ENCODE results near the gene GOLT1A. TPM values are rescaled to one million over a fixed set of nuclear protein-coding genes. Genes with fewer than 3 reads are reported as not detected.
A peak's percentile ranks its signal among the peaks of the same experiment; 100 is the strongest.

Gene GOLT1A
- total RNA-seq, 1 donor from 2014 or later: not detected

DNA sequence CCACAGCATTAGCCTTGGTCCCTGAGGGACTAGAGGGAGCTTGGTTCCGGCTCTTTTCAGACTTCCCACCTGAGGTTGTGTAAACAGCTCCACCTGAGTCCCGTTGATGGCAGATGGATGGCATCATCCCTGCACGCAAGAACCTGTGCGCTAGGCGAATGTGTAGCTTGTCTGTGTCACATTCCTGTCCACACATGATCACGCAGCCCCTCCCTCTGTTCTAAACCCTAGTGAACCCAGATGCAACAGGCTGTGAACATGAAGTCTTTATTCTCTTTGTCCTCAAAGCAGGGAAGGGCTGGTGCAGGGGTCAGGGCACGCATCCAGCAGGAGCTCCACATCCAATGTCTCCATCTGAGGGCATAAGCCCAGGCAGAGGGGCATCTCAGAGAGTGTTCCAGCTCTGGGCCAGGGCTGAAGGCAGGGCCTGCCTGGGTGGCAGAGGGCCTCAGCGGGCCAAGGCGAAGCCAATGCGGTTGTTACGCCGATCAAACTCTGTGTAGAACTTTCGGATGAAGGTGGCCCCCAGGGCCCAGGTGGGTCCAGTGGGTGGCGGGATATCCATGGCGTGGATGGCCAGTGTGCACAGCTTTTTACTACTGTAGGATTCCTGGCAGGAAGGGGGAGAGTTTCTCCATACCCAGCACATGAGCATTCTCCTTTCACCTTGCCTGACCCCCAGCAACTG, 59.1 kb downstream of the GOLT1A start:
- peak; percentile 6 for DNase-seq

DNA sequence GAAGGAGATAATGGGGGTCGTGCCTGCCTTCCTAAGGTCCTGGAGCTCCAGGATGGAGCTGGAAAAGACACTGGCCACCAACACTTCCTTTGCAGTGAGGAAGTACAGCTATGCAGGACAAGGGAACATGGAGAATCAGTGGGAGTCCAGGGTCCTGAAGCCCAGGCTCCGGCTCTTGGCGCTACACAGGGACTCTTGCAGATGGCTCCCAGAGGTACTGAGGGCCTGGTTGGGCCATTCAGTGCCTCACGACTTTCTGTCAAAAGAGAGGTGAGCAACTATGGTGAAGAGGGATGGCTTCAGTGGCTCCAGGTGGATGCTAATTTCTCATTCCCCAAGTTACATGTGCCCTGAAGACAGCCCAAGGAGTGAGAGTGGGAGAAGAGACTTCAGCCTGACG, 60.1 kb downstream of the GOLT1A start:
- no peak for DNase-seq

DNA sequence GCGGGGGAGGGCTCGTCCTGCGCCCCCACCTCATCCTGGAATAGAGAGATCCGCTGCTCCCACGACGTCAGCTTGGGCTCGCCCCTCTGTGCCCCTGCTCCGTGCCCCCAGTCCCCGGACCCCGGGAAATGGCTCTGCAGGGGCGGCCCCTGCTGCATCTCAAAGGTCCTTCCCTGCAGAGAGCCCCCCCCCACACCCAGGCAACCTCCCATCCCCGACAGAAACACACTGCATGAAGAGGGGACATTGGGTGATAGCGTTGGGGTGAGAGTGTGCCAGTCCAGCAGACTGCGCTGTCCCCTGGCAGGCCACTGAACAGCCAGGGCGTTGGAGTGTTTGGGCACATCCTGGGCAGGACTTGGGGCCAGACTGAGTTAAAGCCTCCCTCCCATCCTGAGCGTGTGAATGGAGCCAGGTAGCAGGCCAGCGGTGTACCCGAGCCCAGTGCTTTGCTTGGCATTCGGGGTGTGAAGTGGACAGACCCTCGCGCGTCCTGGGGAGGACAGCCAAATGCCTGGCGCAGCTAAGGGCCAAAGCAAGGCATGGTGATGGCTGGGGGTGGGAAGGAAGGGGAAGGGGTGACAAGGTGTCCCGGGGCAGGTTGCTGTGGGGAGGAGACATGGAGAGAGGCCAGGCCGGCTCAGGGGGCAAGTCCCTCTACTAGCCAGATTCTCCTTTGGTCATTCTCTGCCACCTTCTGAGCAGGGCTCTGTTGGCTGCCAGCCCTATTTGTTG, 61.3 kb downstream of the GOLT1A start:
- DNase-seq: no peak

DNA sequence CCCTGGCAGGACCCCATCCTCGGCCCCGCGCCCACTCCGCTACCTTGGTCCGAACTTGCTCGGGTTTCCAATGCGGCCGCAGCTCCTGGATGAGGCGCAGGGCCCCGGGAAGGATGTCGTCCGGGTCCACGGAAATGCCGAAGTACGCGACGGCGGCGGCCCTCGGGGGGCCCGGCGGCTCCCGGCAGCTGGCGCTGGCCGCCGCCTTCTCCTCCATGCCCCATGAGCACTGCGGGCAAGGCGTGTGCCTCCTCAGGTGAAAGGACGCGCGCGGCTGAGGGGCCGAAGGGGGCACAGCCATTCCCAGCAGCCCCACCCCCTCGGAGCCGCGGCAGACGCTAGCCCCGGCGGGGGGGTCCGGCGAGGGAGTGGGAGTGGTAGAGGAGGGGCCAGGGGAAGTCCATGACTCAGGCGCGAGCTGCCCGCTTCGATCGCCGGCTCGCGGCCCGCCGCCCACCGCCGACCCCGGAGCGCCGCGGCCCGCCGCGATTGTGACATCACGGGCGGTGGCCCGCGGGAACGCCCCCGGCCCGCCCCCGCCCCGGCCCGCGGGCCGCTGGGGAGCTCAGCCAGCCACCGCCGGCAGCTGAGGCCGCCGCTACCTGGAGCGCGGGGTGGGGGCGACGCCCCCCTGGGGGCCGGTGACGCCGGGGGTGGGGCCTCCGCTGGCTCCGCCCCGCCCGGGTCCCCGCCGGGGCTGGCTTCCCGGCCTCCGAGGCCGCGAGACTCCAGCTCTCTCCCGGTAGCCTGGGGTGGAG, 62.1 kb downstream of the GOLT1A start, which contains the start of gene ETNK2:
Gene ETNK2 (minus strand): TSS at position 493 of the 758 bp plus-strand sequence. CDS start 192 bp downstream, at position 301.
- DNase-seq: no peak

DNA sequence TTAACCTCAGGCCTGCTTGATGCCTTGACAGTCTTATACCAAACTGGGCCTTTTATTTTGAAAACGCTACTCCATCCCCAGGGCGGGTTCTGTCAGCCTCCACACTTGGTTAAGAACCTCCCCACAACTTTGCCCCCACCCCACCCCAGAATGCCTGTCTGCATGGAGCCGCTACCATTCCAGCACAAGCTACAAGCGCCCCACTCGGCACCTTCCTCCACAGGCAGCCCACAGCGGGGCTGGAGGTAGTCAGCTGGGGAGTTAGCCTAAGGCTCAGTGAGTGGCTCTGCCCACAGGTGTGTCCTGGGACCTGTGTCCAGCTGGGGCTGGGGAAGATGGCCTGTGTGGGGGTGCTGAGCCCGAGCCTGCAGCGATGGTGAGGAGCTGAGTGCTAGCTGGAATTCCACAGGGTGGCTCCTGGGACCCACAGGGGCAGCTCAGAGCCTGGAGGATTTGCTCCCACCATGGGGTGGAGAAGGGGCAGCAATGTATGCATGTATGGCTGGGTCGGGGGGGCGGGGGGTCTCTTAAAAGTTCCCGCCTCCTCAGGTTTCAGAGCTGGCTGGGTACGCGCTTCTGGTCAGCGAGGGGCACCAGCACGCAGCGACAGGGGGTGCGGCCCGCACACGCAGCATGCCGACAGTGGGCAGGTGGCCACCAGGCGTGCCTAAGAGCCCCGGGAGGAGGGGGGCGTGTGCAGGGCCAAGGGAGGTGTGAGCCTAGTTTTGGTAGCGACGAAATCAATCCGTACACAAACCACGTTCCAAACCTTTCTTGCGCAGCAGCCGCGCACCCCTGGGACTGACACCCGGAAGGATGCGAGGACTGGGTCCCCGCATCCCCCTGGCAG, 62.9 kb downstream of the GOLT1A start:
- no peak for DNase-seq

DNA sequence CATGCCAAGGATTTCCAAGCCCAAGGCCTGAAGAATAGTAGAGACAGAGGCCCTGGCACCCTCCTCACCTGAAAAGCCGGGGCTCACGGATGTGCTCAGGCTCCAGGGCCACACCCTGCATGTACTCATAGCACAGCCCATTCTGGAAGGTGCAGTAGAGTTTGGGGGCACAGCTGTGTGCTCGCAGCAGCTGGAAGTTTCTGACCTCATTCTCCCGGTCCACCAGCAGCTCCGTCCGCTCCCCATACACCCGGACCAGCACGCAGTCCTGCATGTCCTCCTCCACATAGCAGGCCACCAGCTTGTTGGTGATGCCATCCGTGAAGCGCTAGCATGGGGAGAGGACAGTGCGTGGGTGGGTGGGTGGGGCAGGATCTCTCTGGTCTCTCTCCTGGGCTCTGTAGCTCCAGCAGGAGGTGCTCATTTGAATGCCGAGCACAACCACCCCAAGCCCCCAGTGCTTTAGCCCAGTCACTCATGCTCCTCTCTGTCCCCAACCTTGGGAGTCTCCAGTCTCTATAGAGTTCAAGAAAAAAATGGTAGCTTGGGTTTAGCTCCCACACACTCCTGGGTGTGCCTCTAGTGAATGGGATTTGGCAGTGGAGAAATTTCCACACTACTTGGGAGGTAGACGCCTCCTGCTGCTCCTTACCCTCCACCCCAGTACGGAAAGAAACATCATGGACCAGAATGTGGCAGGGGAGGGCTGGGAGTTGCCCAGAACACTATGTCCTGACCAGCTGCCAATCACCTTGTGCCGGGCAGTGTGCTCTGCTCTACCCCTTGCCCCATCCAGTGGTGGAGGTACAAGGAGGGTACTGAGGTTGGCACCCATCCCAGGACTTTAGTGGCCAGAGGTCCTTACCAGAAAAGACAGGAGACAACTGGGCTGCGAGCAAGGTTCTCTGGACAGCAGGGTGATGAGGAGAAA, 63.9 kb downstream of the GOLT1A start:
- DNase-seq: no peak

DNA sequence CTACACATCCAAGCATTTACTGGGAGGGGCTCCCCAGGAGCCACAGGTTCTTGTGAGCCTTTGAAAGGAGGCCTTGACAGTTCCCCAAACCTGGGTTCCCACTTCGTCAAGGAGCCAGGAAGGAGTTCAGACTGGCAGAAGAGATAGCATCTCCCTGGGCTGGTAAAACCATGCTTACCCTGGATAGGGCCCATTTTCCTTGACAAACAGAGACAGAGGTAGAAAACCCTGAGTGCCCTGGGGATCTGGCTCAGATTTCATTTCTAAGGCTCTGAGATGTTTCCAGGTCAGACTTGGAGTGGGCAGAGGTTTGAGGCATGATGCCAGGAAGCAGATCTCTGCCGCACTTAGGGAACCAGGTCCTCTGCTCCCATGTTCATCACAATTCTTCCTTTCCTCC, 64.7 kb downstream of the GOLT1A start:
- DNase-seq: no peak

Other genes starting within 250 kb of the GOLT1A start
- gene SOX13, start 140.9 kb downstream of the GOLT1A start, total RNA-seq: 8.6 TPM
- 4.6 TPM for gene ETNK2, start 61.9 kb downstream of the GOLT1A start, total RNA-seq
- 0.30 TPM for gene REN, start 47.7 kb downstream of the GOLT1A start, total RNA-seq
- 0.69 TPM for gene KISS1, start 17.5 kb downstream of the GOLT1A start, total RNA-seq
- gene PLEKHA6, start 145.9 kb upstream of the GOLT1A start, total RNA-seq: 4.1 TPM
- gene PPP1R15B, start 197.8 kb upstream of the GOLT1A start, total RNA-seq: 39.2 TPM

Measured in skin of body (tissue), 2 donors.